Omental fat pad (tissue), 4 donors: ENCODE data around the gene DOCK4. TPM values are rescaled to one million over a fixed set of nuclear protein-coding genes. Genes with fewer than 3 reads are reported as not detected.

ENCODE experiments used
- ATAC-seq: fragments of 150-250 bp; one replicate; pipeline ENCODE4 v1.9.1; 2016; ENCODE audit warnings: mild to moderate bottlenecking, moderate library complexity; ENCODE audit not compliant: low FRiP score
- DNase-seq: peaks from one replicate; pipeline ENCODE4 v3.0.0-alpha.2; 2019; ENCODE audit warnings: low spot score
- total RNA-seq, 4 donors: library from RNA; depleted of rRNA; stranded (reverse); fragments of >200 nt; gene quantifications; one replicate each; pipeline ENCODE4 v1.1.0, GENCODE V29; 2016
- TF ChIP-seq, protein P1 (sequence below), 3 donors: fragments of 450-650 bp; IDR thresholded peaks; one replicate each; pipeline ENCODE4 v1.5.1; 2016 to 2017; ENCODE audit warnings: antibody characterized with exemption in 3 of 3, mild to moderate bottlenecking in 3 of 3, moderate library complexity in 2 of 3

The DOCK4 gene
- total RNA-seq, 4 donors from 2014 or later = 47.5 to 86.9 (median 59.7) TPM

DNA sequence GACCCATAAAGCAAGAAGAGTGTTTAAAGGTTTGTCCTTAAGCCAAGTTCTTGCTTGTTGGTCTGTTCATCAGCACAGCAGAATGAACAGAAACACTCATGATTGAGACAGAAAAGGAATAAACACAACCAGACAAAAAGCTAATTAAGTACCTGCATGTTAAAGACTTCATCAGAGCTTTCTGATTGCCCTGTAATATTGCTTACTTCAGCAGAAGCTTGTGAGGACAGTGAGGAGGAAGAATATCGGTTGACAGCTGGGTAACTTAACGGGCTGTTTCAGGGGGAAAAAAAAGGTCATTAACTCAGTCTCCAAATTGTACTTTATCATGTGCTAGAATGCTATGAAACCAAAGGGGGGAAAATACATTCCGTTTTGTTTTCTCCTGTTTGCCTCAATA lies 465.3 kb downstream of the DOCK4 start:
- DNase-seq = no peak
- TF ChIP-seq, protein P1, sequence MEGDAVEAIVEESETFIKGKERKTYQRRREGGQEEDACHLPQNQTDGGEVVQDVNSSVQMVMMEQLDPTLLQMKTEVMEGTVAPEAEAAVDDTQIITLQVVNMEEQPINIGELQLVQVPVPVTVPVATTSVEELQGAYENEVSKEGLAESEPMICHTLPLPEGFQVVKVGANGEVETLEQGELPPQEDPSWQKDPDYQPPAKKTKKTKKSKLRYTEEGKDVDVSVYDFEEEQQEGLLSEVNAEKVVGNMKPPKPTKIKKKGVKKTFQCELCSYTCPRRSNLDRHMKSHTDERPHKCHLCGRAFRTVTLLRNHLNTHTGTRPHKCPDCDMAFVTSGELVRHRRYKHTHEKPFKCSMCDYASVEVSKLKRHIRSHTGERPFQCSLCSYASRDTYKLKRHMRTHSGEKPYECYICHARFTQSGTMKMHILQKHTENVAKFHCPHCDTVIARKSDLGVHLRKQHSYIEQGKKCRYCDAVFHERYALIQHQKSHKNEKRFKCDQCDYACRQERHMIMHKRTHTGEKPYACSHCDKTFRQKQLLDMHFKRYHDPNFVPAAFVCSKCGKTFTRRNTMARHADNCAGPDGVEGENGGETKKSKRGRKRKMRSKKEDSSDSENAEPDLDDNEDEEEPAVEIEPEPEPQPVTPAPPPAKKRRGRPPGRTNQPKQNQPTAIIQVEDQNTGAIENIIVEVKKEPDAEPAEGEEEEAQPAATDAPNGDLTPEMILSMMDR (IDR thresholded peaks at IDR 0.05) = no peak
- ATAC-seq = no peak

DNA sequence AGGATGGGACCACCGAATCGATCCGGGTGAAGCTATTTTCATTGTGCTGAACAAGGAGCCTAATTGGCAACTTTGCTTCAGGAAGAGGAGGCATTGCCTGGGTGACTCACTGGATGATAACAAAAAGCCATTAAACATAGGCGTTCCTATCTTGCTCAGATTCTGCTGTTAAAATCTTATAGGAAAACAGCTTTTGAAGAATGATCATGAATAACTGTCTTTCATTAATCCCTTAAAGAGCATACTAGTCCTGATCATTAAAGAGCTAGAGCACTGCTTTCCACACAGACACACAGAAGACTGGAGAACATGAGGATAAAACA lies 469.7 kb downstream of the DOCK4 start:
- no peak for DNase-seq
- TF ChIP-seq, protein P1 (IDR thresholded peaks at IDR 0.05) = no peak
- ATAC-seq = no peak

DNA sequence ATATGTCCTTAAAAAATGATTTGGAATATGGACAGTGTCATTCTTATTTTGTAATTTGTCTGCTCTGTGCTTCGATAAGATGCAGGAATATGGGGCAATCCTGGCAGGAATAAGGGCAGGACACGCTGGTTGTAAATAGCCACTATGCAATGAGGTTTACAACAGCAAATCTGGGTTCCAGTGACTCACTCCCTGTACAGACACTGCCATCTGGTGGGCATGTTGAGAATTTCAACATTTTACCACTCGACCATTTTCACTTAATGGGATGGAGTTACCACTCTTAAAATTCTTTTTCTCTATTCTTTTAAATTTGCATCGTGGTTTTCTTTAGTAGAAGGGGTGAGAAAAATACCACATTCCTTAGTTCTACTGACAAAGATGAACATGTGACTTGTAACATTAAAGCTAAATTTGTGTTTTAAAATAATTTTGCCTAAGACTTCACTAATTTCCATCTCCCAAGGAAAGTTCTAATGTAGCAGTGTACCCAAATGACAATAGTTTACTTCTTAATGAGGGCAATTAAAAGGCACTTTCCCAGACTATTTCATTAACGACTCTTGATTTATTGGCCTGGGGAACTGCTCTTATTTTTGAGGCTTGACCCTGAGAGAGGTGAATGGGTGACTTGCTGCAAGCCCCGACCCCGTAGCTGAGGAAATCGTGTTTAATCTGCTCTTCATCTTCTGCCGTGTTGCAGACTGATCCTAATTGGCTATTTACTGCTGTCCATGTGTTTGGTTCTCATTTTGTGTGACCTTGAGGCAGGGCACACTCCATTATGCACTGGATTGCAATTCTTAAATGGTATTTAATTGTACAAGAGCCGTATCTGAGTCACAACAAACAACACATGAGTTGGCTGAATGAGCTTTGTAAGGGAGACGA lies 470.3 kb downstream of the DOCK4 start:
- ATAC-seq (peak; percentile 87), DNase-seq (no peak)
- TF ChIP-seq, protein P1 (IDR thresholded peaks at IDR 0.05) = peak in 1 of 3 donors; percentile 47

DNA sequence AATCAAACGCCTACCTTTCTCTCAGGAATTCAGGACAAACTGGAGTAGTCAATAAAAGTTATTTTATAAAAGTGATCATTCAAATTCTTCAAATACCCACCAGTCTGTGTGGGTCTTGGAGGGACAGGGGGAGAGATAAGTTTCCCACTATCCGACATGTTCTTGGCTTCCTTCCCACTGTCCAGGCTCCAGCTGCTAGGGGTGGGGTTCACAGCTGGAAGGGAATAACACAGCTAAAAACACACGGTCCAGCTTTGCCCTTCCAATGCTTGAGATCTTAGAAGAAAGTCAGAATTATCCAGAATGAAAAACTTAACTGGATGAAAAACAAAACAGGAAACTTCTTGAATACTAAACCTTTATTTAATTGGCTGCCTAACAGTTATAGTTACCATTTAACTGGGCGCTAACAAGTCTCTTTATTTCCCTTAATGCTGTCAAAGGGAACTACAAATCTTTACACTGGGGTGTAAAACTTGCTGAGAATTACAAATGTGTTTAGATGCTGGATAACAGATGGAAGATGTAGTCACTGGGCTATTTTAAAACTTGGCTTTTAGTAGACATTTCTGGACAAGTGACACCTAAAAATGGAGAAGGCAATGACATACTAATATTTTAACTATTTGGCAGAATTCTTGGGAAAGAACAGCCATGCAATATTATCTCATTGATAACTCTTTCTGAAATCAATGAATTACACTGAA lies 471.1 kb downstream of the DOCK4 start:
- no peak for DNase-seq
- no peak for ATAC-seq
- TF ChIP-seq, protein P1 (IDR thresholded peaks at IDR 0.05) = no peak

DNA sequence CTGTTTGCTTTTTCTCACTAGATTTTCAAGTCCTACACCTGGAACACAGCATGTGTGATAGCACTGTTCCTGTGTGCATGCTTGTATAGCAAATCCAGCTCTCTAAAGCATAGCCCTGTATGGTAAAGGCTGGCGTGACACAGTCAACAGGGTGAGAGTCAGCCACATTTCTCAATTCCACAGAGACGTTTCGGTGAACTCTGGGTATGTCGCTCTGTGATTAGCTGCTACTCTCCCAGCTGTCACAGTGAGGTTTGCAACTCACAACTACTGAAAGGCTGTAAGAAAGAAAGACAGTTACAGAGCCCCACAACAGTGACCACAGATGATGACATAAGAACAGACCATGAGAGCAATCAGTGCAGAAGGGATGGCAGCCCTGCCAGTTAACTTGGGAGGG lies 473.3 kb downstream of the DOCK4 start:
- TF ChIP-seq, protein P1 (IDR thresholded peaks at IDR 0.05) = no peak
- ATAC-seq (no peak), DNase-seq (no peak)

DNA sequence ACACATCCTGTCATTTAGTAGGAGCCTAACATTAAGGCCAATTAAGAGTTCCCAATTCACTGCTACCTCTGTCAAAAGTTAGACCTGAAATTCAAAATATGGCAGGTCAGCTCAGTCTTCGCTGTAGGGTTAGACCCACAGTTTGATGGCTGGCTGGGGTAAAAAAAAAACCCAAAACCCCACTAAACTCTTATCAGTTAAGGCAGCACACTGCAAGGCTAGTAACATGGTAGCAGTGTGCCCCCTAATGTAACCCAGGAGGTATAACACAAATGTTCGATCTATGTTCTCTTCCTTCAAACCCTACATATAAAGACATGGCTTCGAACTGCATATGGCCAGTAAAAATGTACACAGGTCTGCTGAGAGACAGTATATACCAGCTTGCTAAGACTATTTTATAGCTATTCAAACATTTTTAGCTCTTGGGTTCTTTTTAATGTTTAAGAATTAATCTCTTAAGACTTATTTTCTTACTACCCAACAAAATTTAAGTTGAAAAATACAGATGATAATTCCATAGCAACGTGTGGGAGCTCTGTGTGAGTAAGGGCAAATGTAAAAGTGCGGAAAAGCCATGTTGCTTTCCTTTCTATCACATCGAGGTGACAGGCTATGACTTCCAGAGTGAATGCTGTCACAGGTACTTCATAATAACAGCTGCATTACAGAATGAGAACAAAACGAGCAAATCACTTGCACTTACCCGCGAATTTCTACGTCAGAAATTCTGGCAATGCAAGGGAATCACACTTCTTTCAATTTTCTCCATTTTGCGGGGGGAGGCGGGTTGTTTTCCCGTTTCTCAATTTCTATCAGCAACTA lies 475.5 kb downstream of the DOCK4 start:
- DNase-seq (no peak), ATAC-seq (no peak)

More for the DNA sequence above, 475.5 kb downstream of the DOCK4 start:
- TF ChIP-seq, protein P1 (IDR thresholded peaks at IDR 0.05) = no peak
